ENCODE data around the gene CD72. TPM values are rescaled to one million over a fixed set of nuclear protein-coding genes. Genes with fewer than 3 reads are reported as not detected.
A peak's percentile ranks its signal among the peaks of the same experiment; 100 is the strongest.
"Not testable (repeated sequence)": the region's sequence is repeated elsewhere in the genome, so short reads cannot be mapped to it uniquely, and the experiment has no call there.

Gene CD72
- total RNA-seq, 1 donor from 2014 or later: 1.6 TPM

- no peak for DNase-seq
Measured at GRCh38 chr9:35649431-35650340, 31.5 kb upstream of the CD72 start.

DNA sequence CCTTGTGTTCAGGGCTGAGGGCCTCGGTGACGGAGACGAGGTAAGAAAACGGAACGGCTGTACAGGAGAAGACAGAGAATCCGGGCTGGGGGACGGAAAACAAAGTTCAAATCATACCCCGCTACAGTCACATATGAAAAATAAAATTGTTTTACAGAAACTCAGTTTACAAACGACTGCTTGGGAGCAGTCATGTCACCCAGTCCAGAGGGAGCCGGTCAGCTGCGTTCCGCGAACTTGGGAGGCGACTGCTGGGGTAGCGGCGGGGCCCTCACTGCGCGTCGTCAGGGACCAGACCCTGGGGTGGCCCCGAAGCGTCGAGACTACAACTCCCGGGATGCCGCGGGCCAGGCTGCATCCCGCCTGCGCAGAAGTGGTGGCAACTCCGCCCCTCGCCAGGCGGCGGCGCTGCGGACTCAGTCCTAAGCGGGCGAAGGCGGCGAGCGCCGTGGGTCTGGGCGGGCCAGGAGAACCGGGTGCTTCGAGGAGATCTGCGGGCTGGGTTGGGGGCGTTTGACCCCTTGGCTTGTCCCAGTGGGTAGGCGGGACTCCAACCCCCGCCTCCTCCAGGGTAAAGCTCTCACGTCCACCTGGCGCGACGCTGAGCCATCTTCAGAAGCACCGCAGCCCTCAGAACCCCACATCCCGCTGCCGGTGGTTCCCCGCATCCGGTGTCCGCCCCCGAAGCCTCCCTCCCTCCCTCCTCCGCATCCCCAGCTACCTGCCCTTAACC lies 28.5 kb upstream of the CD72 start:
- DNase-seq: peak; percentile 93

DNA sequence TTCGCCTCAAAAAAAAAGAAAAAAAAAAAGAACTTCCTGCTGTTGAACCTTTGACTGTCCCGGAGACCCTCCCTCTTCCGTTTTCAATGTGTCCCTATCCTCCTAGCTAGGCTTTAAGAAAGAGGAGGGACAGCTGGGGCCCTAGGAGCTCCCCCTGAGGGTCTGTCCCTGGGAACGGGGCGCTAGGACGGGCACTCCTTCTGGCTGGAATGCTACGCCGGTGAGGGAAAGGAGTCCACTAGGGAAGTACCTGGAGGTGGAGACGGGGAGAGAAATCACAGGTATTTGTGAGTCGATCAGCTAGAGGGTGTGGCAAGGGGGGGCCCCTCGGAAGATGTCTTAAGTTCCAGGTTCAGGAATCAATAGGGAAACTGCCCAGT lies 27.9 kb upstream of the CD72 start:
- peak; percentile 64 for DNase-seq

- not testable (repeated sequence) for DNase-seq
Measured at GRCh38 chr9:35645736-35646135, 27.5 kb upstream of the CD72 start.

- no peak for DNase-seq
Measured at GRCh38 chr9:35643046-35643445, 24.8 kb upstream of the CD72 start.

- not testable (repeated sequence) for DNase-seq
Measured at GRCh38 chr9:35641478-35641877, 23.3 kb upstream of the CD72 start.

- DNase-seq: not testable (repeated sequence)
Measured at GRCh38 chr9:35640431-35640830, 22.2 kb upstream of the CD72 start.

GRCh38 chr9:35639631-35640030 lies 21.4 kb upstream of the CD72 start:
- DNase-seq: no peak

GRCh38 chr9:35639225-35639624 lies 21.0 kb upstream of the CD72 start:
- DNase-seq: not testable (repeated sequence)

DNA sequence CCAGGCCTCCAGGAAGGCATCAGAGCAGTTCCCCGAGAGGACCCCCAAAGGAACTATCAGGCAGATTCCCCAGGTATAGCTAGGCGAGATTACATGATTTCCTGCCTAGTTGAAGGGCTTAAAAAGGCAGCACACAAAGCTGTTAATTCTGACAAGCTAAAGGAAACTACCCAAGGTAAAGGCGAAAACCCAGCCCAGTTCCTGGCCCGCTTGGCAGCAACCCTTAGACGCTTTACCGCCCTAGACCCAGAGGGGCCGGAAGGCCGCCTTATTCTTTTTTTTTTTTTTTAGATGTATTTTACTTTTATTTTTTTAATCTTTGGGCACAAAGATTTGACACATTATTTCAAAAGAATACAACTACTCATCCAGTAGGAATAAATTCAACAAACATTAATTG lies 20.5 kb upstream of the CD72 start:
- not testable (repeated sequence) for DNase-seq

DNA sequence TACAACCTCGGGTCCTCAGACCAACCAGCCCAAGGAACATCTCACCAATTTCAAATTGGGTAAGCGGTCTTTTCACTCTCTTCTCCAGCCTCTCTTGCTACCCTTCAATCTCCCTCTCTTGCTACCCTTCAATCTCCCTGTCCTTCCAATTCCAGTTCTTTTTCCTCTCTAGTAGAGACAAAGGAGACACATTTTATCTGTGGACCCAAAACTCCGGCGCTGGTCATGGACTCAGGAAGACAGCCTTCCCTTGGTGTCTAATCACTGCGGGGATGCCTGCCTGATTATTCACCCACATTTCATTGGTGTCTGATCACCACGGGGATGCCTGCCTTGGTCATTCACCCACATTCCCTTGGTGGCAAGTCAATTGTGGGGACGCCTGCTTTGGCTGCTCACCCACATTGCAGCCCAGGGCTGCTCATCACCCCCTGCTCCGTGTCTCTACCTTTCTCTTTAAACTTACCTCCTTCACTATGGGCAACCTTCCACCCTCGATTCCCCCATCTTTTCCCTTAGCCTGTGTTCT lies 19.3 kb upstream of the CD72 start:
- not testable (repeated sequence) for DNase-seq

DNA sequence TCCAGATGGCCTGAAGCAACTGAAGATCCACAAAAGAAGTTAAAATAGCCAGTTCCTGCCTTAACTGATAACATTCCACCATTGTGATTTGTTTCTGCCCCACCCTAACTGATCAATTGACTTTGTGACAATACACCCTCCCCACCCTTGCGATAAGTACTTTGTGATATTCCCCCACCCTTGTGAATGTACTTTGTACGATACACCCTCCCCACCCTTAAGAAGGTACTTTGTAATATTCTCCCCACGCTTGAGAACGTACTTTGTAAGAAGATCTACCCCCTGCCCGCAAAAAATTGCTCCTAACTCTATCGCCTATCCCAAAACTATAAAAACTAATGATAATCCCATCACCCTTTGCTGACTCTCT lies 18.6 kb upstream of the CD72 start:
- DNase-seq: not testable (repeated sequence)

DNA sequence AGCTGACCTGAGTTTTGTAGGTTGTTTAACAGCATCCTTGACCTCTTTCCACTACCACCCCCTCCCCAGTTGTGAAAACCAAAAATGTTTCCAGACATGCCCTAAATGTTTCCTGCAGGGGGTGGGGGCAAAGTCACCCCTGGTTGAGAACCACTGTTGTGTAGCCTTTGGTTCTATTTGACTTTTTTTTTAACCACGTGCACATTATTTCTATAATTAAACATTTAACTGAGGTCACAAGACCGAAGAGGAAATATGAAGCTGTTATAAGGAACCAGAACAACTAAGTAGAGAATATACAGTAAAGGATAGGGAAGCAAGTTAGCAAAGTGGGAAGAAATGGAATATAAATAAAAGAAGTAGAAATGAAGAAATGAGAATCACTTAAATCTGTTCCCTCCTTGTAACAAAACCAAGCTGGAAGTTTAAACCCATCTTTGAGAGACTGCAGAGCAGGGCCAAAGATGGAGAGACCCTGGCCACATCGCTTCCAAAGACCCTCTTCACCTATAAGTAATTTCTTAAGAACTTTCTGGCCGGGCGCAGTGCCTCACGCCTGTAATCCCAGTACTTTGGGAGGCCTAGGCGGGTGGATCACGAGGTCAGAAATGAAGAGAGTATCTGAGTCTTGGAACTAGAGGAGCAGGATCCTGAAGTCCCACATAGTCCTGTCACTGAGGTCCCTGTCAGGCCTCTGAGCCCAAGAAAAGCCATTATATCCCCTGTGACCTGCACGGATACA lies 18.1 kb upstream of the CD72 start:
- DNase-seq: no peak

GRCh38 chr9:35635730-35636129 lies 17.5 kb upstream of the CD72 start:
- DNase-seq: no peak

DNA sequence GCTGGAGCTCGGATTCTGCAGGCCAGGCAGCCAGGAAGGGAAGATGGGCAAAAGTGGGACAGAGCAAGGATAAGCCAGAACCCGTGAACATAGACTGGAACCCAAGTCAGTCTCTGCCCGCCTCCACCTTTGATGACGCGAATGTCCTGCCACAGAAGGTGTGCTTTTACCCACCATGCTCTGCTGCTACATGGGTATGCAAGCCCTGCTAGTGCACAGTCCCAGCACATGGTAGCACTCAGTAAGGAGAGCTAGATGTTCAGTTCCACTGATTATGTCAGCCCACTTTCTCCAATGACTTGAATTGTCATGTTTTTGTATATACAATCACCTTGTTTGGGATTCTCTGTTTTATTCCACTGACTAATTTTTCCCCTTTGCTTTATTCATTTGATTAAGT lies 11.4 kb upstream of the CD72 start:
- DNase-seq: no peak

DNA sequence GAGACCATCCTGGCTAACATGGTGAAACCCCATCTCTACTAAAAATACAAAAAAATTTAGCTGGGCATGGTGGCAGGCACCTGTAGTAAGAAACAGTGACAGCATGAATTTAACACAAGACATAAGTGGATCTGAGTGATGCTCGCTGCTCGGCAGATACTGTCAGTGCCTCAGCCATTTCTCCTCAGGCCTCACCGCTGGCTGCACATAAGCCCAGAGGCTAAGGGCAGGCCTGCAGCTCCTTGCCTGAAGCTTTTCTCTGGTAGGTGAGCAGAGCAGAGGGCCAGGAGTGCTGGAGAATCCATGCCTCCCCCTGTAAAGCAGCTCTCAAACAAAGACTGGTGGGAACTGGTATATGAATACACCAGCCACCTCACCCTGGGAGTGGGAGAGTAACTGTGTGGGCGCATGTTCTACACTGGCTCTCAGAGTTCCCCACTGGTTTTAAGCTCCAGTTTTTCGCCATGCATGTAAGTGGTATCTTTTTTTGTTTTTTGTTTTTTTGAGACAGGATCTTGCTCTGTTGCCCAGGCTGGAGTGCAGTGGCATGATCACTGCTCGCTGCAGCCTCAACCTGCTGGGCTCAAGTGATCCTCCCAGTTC lies 10.3 kb upstream of the CD72 start:
- DNase-seq: no peak

DNA sequence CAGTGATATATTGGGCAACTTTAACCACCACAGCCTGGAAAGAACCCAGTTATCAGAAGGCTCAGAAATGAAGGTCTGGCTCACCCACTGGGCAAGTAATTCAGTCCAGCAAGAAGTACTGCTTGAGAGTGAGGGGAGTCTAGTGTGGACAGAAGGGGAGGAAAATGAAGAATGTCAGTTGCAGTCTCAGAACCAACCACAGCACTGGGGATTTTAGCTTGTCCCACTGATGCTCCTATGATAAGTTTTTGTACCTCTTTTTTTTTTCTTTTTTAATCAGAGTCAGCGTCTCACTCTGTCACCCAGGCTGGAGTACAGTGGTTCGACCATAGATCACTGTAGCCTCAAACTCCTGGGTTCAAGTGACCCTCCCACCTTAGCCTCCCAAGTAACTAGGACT lies 9.4 kb upstream of the CD72 start:
- DNase-seq: no peak

GRCh38 chr9:35619800-35620158 lies 1.6 kb upstream of the CD72 start:
- no peak for DNase-seq

GRCh38 chr9:35618854-35619799 lies 914 bp upstream of the CD72 start:
- DNase-seq: no peak

DNA sequence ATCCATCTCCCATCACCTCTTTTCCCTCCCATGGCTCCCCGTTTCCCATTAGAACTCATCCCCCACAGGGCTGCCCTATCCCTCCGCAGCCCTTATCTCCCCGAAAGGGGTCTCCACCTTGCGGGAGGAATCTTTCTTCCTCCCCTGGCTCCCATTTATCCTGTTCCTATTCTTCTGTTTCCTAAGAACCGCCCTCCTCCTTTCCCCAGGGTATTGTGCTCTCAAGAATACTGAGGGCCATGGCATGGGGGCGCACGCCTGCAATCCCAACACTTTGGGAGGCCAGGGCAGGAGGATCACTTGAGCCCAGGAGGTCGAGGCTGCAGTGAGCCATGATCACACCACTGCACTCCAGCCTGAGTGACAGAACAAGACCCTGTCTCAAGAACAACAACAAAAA lies 665 bp downstream of the CD72 start:
- no peak for DNase-seq

All from skin of body (tissue), 2 donors.